GM19035 (cell line): ENCODE measurements around the gene DNMT3A.

ENCODE experiments used
- ATAC-seq: cut with Tn5 transposase; IDR thresholded peaks from one replicate; pipeline ENCODE4 v1.9.1; 2021; ENCODE audit not compliant: unreplicated experiment

DNMT3A gene

GRCh38 chr2:25328152-25329085 is 13.3 kb downstream of the DNMT3A start:
- no peak for ATAC-seq

GRCh38 chr2:25326326-25327013 is 15.3 kb downstream of the DNMT3A start:
- no peak for ATAC-seq

DNA sequence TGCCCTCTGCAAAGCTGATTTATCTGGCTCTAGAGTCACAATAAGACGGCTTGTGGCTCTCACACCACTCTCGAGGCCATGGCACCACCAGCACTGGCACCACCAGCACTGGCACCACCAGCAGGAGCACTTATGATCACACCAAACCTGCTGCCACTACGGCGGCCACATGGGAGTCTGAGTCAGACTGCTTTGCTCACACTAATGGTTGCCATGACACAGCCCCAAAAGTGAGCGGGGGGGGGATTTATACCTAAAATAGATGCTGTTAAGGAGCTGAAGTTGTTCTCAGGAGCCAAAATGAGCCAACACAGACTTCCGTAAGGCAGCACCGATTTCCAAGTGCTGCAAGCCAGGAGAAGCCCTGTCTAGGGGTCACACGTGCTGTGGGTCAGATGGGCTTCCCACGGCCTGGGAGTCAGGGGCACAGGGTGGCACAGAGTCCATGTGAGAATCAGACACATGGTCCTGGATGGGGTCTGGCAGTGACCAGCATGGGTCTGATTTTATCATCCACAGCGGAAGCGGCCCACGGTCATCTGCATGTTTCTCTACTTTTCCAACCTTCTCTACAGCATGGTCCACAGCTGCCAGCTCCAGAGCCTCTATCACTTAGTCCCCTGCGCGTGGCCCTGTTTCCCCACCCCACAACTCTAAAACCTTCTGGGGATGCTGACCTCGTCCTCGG is 16.7 kb downstream of the DNMT3A start:
- ATAC-seq = no peak

DNA sequence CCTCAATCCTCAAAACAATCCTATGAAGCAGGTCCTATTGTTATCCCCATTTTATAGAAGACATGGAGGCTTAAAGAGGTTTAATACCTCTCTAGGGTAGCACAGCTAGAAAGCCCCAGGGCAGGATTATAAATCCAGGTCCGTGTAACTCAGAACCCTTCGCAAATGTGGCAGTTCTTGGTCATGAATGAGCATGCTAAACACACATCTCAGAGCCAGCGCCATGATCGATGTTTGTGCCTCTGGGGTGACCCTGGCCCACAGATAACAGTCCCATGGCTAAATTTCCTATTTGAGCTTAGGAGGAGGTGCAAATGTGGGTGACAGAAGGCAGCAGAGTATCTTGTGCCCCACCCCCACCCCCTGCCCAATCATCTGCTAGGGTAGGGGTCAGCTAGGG is 17.5 kb downstream of the DNMT3A start:
- ATAC-seq = no peak

- ATAC-seq = no peak
These were observed 18.0 kb downstream of the DNMT3A start for GRCh38 chr2:25323610-25324189.

- no peak for ATAC-seq
These were observed 18.6 kb downstream of the DNMT3A start for GRCh38 chr2:25323042-25323514.

DNA sequence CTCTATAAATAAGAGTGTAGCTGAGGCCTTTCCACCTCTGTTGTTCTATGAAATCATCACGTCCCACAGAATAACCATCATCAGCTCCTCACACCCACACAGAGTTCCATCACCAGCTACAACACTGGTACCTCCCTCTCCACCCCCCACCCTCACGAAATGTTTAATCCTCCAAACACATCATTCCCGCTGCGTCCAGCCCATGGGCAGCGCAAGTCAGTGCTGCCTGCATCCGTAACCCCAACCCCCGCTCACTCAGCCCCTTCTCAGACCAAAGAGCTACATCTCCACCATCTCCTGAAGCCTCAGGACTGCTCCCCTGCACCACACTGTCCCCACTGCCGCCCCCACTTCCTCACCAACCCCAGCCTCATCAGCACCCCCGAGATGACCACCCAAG is 19.4 kb downstream of the DNMT3A start:
- ATAC-seq = no peak

DNA sequence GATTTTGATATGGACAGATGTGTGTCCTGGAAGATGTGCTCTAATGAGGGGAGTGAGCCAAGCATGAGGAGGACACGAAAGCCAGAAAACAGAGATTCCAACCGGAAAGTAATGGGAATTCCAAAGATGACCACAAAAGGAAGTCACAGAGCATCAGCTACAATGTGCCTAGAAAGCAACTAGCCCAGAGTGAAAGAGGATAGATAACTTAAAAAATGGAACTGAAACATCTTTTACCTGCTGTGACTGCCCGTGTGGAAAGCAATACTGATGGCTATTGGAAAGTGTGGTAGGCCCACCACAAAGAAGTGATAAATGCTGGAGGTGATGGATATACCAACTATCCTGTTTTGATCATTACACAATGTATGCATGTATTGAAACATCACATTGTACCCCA is 21.6 kb downstream of the DNMT3A start:
- no peak for ATAC-seq

DNA sequence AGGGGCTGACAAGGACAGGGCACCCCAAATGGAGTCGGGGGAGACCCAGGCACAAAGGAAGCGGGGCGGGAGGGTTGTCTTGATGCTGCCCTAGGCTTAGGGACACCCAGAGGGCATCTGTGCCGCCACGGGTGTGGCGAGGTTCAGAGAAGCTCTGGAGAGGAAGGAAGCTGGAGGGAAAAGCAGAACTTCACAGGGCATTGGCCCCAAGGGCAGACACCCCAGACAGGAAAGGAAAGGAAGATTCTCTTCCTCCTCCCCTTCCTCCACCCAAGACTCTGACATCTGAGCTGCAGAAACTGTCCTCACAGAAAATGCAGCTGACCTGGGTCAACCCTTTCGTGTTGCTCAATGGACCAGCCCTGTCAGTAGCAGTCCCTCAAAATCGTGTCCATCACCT is 25.6 kb downstream of the DNMT3A start:
- ATAC-seq = no peak

GRCh38 chr2:25315316-25315680 is 26.4 kb downstream of the DNMT3A start:
- ATAC-seq = no peak

- ATAC-seq = peak; percentile 69
These were observed 27.0 kb downstream of the DNMT3A start for GRCh38 chr2:25314514-25315315.

- no peak for ATAC-seq
These were observed 27.8 kb downstream of the DNMT3A start for GRCh38 chr2:25313711-25314513.

GRCh38 chr2:25312958-25313710 is 28.6 kb downstream of the DNMT3A start:
- ATAC-seq = no peak

DNA sequence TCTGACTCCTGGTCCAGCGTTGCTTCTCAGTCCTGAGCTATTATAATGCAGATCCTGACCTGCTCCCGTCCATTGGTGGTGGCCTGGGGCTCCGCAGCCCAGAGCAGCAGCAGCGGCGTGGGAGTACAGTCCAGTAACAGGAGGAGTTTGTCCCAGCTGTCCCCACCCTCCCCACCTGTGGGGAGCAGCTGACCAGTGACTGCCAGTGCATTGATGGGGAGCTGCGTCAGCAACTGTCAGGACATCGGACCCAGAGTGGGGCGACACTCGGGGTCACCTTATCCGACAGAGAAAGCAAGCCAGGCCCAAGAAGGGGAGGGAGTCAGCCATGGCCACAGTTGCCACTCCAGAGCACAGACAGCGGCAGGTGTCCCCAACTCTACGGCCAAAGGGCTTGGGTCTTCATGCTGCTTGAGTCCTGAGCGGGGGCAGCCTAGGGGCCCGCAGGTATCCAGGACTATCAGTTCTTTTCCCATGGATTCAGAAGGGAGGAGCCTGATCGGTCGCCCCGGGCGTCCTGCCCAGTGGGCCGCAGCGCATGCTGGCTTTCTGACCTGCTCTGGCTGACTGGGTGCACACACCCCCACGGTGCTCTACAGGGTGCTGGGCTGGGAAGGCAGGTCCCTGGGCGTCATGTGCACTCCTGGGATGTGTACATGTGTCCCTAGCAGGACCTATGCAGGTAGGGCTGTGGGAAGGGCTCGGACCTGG is 29.7 kb downstream of the DNMT3A start:
- ATAC-seq = no peak

DNA sequence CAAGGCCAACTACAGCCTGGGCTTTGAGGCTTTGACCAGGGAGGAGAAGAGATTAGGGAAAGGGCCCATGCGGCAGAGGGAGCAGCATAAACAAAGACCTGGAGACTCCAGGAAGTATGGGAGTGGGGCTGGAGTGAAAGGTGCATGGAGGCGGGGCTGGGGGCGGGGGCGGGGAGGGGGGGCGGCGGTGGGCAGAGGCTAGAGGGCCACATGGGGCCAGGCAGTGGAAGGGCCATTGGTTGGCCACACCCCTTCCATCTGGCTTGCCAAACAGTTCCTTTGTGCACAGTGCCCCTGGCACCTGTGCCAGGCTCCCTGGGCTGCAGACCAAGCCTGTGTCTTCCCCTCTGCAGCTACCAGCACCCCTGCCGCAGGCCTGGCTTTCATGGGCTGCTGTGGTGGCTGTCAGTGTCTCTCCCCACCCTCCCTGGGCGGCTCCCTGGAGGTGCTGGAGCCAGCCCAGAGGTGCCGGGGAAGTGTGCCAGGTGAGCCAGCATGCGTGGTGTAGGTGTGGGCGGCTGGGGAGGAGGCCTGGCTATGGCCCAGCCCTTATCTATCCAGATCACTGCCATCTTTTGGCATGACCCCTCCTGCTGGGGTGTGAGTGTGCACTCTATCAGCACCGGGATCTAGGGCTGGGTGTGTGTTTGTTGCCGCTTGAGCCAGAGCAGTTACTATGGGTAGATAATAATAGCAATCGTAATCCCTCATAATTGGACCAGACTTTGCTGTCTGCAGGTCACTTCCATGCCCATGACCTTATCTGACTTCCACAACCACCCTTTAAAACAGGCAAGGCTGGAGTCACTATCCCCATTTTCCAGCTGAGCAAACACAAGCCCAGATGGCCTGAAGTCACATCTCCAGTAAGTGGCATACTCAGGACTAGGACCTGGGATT is 30.5 kb downstream of the DNMT3A start:
- no peak for ATAC-seq

GRCh38 chr2:25310709-25310964 is 31.1 kb downstream of the DNMT3A start:
- no peak for ATAC-seq

- ATAC-seq = no peak
These were observed 32.3 kb downstream of the DNMT3A start for GRCh38 chr2:25309402-25309801.

- no peak for ATAC-seq
These were observed 33.1 kb downstream of the DNMT3A start for GRCh38 chr2:25308599-25308998.
